GM12891 (cell line): ENCODE measurements around the gene SLC22A14. TPM values are rescaled to one million over a fixed set of nuclear protein-coding genes. Genes with fewer than 3 reads are reported as not detected.
A peak's percentile ranks its signal among the peaks of the same experiment; 100 is the strongest.
"Not testable (repeated sequence)": the region's sequence is repeated elsewhere in the genome, so short reads cannot be mapped to it uniquely, and the experiment has no call there.

Source experiments
- DNase-seq: peaks from one replicate; pipeline ENCODE4 v3.0.0; 2011; ENCODE audit warnings: low spot score; ENCODE audit not compliant: insufficient read length
- FAIRE-seq: peaks from 2 replicates; lab custom pipeline; 2011; peaks lifted over from hg19 to GRCh38; lab: Jason Lieb, UNC
- PAX5 ChIP-seq: IDR thresholded peaks from 2 replicates; pipeline ENCODE4 v1.6.1; 2011; ENCODE audit warnings: low read length, moderate library complexity, mild to moderate bottlenecking; ENCODE audit not compliant: insufficient read depth, severe bottlenecking
- POLR2A ChIP-seq: IDR thresholded peaks from 2 replicates; pipeline ENCODE4 v1.6.1; 2011; ENCODE audit warnings: low read depth, low read length, control low read depth
- POLR2AphosphoS5 ChIP-seq: IDR thresholded peaks from 2 replicates; pipeline ENCODE4 v1.6.1; 2011; ENCODE audit warnings: low read depth, low read length, control low read depth
- POU2F2 ChIP-seq: IDR thresholded peaks from 2 replicates; pipeline ENCODE4 v1.6.1; 2011; ENCODE audit warnings: low read depth, mild to moderate bottlenecking, control low read depth, low read length, moderate library complexity
- SPI1 ChIP-seq: IDR thresholded peaks from 2 replicates; pipeline ENCODE4 v1.6.1; 2011; ENCODE audit warnings: low read depth, low read length, control low read depth
- TAF1 ChIP-seq: IDR thresholded peaks from 2 replicates; pipeline ENCODE4 v1.6.1; 2011; ENCODE audit warnings: low read depth, low read length, control low read depth
- polyA plus RNA-seq: library from polyadenylated mRNA; unstranded; fragments of >200 nt; gene quantifications from one replicate; pipeline ENCODE4 v1.2.1, GENCODE V29; 2012; ENCODE audit warnings: low read depth, missing spikeins, inconsistent platforms; ENCODE audit not compliant: missing spikeins

The SLC22A14 gene
- polyA plus RNA-seq = not detected

- FAIRE-seq (no peak), DNase-seq (no peak)
- TF ChIP-seq POLR2AphosphoS5 (no peak), TAF1 (no peak), POU2F2 (no peak), PAX5 (no peak), POLR2A (no peak), SPI1 (no peak)
These were observed at the start of gene SLC22A14 for GRCh38 chr3:38281895-38282686. Gene SLC22A14, plus strand, starts transcription at chr3:38282294. Its CDS starts 23,733 bp downstream, at chr3:38306027.

DNA sequence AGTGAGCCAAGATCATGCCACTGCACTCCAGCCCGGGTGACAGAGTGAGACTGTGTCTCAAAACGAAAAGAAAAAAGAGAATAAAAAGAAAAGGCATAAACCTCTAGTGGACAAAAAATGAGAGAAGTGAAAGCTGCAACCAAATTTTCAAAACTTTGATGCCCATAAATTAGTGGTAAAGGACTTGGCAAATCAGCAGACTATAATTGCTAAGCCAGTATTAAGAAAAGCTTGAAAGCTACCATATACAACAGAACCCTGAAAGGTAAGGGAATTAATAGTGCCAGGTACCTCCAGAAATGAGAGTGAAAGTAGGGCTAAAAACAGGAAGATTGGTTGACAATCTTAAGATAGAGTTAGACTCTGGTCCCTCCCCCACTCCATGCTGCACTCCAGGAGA is 49.4 kb upstream of the SLC22A14 start:
- FAIRE-seq (no peak), DNase-seq (no peak)
- TF ChIP-seq POLR2A (no peak), PAX5 (no peak), TAF1 (no peak), POLR2AphosphoS5 (no peak), POU2F2 (no peak), SPI1 (peak; percentile 39; the same call in 1 of the 2 replicates)

DNA sequence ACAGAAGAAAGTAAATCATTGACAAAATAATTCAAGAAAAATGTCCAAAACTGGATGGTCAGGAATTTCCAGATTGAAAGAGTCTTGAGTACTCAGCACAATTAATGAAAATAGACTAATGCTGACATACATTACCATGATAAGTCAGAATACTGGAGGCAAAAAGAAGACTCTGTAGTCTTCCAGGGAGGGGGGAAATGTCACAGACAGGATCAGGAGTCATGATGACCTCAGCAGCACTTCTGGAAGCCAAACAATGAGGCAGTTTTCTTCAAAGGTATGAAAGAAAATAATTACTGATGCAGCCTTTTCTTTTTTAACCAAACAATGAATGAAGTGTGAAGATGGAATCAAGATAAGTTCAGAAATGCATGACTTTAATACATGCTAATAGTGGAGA is 46.6 kb upstream of the SLC22A14 start:
- FAIRE-seq (no peak), DNase-seq (no peak)
- TF ChIP-seq SPI1 (no peak), POU2F2 (no peak)

GRCh38 chr3:38238416-38239008 is 43.6 kb upstream of the SLC22A14 start:
- TF ChIP-seq POLR2A = no peak
- no peak for TF ChIP-seq SPI1
- TF ChIP-seq POU2F2 = no peak
- no peak for TF ChIP-seq POLR2AphosphoS5
- no peak for TF ChIP-seq TAF1
- TF ChIP-seq PAX5 = no peak
- FAIRE-seq (no peak), DNase-seq (no peak)

- peak; percentile 5 for FAIRE-seq
- DNase-seq = not testable (repeated sequence)
These were observed 39.3 kb upstream of the SLC22A14 start for GRCh38 chr3:38242812-38243211.

GRCh38 chr3:38245930-38246329 is 36.2 kb upstream of the SLC22A14 start:
- TF ChIP-seq POLR2A (no peak), POLR2AphosphoS5 (no peak)
- no peak for FAIRE-seq
- no peak for DNase-seq

DNA sequence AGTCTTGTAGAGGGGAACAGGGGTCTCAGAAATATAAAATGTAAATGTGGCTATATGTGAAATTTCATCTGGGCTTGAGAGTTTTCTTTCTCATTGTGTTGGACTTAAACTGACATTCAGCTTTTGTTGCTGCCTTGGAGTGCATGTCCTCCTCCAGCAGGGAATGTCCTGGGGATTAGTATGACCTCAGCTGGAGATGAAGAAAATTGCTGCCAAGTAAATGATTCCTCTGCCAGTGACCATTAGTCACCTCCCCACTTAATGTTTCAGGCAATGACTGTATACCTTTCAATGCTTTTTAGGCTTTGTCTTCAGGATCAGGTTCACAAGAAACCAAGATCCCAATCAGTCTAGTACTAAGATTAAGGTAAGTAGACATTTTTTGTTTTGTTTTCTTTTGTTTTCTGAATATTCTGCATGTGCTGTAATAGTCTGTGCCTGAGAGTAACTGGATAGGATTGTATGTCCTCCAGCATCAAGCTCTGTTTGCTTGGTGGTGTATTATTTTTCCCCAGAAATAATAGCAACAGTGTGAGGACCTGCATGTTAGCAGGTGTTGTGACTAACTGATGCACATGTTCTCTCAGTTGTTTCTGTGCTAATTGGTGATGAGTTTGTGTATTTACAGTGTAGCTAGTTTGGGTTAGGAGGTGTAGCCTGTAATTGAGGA is 34.6 kb upstream of the SLC22A14 start:
- FAIRE-seq (peak; percentile 9), DNase-seq (no peak)
- TF ChIP-seq PAX5 (no peak), POLR2A (no peak), POU2F2 (no peak), POLR2AphosphoS5 (no peak), TAF1 (no peak), SPI1 (no peak)

- no peak for FAIRE-seq
- no peak for TF ChIP-seq PAX5
- DNase-seq = no peak
These were observed 31.9 kb upstream of the SLC22A14 start for GRCh38 chr3:38250198-38250597.

- no peak for FAIRE-seq
- no peak for DNase-seq
- TF ChIP-seq SPI1 (no peak), POLR2A (no peak), POLR2AphosphoS5 (no peak), PAX5 (no peak)
These were observed 30.9 kb upstream of the SLC22A14 start for GRCh38 chr3:38251197-38251596.

DNA sequence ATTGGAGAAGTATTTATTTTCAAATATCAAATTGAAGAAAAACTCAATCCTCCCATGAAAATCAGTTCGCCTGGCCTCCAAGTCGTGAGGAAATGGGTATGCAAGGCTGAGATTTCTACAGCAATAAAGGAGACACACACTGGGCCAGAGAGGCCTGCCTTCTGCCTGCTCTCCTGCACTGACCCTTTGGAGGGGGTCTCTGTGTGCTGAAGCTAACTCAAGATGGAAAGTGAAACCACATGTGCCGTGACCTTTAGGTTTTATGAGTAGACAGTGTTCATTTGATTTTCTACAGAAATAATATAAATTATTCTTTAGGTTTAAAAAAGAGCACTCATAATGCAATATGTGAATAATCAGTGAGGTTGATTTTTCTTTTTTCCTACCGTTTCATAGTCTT is 28.4 kb upstream of the SLC22A14 start:
- DNase-seq (no peak), FAIRE-seq (no peak)
- TF ChIP-seq SPI1 (no peak), TAF1 (no peak), POLR2AphosphoS5 (no peak), POLR2A (no peak), POU2F2 (no peak), PAX5 (no peak)
